ENCODE results near the gene BRCA1.

BRCA1 gene

DNA sequence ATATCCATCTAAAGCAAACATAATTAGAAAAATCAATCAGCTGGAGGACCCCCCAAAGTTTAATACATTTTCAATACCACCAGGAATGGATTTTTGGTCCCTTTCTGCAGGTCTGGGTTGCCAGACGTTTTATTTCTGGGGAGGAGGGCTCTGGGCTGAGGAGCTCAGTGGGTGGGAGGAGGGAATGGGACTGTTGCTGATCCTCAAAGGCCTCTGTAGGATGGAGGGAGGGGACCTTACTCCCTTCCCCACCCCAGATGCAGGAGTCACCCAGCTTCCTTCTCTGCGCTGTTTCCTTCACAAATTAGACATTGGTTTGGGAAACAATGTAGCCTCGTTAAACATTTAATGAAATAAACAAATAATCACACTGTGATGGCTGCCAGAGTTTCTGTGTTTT, 93.5 kb downstream of the BRCA1 start:
- FAIRE-seq (no peak), DNase-seq (ENCODE audit: insufficient read length, low spot score) (no peak)
- no peak for TF ChIP-seq POLR2A (IDR thresholded peaks at IDR 0.05; ENCODE audit: low read depth, low read length)

DNA sequence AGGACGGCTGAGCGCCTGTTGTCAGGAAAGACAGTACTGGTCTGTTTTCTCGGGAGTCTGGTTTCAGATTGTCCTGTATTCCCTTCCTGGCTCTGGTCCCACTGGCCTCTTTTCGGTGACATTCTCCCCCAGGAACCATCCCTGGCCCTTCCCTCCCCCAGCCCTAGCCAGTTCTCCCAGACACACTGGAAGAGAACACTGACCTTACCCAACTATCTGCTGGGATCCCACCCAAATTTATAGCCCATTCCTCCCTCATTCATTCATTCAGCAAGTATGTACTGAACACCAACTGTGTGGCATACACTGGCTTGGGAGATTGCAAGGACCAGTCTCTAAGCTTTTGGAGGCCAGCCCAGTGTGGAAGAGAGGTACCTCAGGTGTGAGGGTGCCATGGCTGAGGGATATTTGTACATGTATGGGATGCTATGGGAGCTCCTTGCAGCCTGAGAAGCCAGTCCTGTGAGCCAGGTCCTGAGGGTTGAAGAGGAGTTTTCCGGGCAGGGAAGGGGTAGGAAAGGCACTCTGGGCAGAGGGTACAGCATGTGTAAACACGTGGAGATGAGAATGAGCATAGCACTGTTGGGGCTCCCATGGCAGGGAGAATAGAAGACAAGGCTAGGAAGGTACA, 94.9 kb downstream of the BRCA1 start:
- FAIRE-seq = no peak
- TF ChIP-seq POLR2A (IDR thresholded peaks at IDR 0.05; ENCODE audit: low read depth, low read length) = no peak
- DNase-seq (ENCODE audit: insufficient read length, low spot score) = no peak

DNA sequence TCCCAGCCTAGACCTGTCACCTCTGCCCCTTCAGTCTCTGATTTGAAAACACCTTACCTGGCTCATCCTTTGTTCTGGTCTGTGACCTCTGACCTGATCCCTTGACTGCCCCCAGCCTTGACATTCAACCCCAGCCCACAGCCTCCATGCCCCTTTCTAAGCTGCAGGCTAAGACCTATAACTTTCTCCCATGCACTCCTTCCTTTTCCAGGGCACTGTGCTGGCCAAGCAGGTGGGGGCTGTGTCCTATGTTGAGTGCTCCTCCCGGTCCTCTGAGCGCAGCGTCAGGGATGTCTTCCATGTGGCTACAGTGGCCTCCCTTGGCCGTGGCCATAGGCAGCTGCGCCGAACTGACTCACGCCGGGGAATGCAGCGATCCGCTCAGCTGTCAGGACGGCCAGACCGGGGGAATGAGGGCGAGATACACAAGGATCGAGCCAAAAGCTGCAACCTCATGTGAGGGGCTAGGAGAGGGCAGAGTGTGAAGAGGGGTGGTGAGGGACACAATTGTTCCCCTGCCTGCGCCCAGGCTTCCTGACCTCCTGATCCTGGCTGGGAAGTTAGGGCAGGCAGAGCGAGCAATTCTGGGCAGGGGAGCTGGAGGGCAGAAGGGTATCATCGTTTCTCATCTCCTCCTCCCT, 96.8 kb downstream of the BRCA1 start:
- TF ChIP-seq POLR2A (IDR thresholded peaks at IDR 0.05; ENCODE audit: low read depth, low read length) = no peak
- DNase-seq (ENCODE audit: insufficient read length, low spot score) = no peak
- no peak for FAIRE-seq

DNA sequence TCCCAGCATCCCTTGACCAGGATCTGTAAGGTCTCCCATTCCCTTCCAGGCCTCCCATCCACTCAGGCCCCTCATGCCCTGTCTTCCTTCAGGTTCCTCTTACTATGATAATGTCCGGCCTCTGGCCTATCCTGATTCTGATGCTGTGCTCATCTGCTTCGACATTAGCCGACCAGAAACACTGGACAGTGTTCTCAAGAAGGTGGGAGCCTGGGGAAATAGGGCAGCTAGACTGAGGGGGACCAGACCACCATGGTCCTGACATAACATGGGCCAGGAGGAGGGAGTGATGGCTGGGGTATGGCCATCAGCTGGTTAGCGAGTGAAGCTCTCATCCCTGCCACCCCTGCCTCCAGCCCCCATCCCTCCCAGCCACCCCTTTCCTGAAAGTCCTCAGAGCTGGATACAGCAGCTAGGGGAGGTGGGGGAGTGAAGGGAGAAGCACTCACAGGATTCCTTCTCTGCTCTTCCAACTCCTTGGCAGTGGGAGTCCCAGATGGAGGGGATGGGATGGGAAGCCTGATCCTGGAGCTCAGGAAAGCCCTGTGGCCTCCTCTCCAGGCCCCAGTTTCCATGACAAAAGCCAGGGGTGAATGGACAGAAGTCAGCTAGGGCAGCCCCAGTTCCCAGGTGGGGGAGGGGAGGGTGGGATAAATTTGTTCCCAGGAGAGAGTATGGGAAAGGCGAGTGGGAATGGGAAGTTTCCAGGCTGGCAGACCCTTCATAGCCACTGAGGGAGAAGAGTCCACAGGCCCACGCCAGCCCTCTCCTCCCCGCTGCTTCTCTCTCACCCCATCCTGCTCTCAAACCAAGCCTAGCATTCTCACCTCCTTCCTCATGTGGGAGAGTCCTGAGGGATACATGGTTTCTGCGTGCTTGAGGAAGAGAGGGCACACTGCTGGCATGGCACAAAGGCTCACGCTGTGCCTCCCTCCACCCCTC, 97.8 kb downstream of the BRCA1 start:
- no peak for FAIRE-seq
- no peak for DNase-seq (ENCODE audit: insufficient read length, low spot score)
- no peak for TF ChIP-seq POLR2A (IDR thresholded peaks at IDR 0.05; ENCODE audit: low read depth, low read length)

DNA sequence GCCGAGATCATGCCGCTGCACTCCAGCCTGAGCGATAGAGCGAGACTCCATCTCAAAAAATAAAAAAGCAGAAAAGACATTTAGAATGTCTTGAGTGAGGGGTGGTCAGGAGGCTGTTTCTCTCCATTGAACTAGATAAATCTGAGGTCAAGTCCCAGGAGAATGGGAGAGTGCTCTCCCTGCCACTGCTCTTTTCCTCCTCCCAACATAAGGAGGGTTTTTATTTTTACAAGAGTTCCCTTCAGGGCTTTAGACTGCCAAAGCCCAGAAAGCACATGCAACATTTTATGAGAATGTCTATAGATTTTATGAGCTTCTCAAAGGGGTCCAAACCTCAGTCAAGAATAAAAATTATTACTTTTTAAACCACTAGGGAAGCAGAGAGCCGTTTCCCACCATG, 98.6 kb downstream of the BRCA1 start:
- no peak for FAIRE-seq
- DNase-seq (ENCODE audit: insufficient read length, low spot score) = no peak
- TF ChIP-seq POLR2A (IDR thresholded peaks at IDR 0.05; ENCODE audit: low read depth, low read length) = no peak

DNA sequence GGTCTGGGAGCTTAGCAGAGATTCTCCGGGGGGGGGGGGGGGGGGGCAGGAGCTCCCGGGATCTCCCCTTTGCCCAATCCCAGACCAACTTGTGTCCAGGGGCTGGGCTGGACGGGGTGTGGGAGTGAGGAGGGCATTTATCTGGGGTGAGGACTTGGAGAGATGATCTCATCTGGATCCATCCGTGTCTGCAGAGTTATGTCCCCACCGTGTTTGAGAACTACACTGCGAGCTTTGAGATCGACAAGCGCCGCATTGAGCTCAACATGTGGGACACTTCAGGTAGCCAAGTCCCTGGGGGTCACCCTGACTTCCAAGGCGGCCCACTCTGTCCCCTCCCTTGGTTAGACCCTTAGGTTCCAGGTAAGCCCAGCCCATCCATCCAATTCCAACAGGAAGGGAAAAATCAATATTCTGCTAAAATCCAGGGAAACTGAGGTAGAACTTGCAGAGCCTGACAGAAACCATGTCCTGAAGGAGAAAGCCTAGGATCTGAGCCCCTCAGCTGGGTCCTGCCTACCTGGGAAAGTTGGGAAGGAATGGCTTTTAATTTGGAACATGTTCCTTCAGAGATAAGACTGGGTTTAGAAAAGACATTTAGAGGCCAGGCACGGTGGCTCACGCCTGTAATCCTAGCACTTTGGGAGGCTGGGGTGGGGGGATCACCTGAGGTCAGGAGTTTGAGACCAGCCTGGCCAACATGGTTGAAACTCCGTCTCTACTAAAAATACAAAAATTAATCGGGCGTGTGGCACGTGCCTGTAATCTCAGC, 99.2 kb downstream of the BRCA1 start:
- no peak for DNase-seq (ENCODE audit: insufficient read length, low spot score)
- no peak for TF ChIP-seq POLR2A (IDR thresholded peaks at IDR 0.05; ENCODE audit: low read depth, low read length)
- FAIRE-seq = no peak

DNA sequence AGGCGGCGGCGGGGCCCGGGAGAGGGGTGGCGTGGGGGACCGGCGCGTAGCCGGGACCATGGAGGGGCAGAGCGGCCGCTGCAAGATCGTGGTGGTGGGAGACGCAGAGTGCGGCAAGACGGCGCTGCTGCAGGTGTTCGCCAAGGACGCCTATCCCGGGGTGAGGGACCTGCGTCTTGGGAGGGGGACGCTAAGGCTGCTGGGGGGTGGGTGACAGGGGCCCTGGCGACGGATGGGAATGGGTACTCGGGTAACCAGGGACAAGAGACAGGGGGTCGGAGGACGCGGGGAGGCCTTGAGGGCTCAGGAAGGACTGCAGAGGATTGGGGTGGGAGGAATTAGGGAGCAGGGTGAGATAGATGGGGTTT, 99.9 kb downstream of the BRCA1 start:
- DNase-seq (ENCODE audit: insufficient read length, low spot score) (no peak), FAIRE-seq (no peak)
- TF ChIP-seq POLR2A (IDR thresholded peaks at IDR 0.05; ENCODE audit: low read depth, low read length) = no peak

DNA sequence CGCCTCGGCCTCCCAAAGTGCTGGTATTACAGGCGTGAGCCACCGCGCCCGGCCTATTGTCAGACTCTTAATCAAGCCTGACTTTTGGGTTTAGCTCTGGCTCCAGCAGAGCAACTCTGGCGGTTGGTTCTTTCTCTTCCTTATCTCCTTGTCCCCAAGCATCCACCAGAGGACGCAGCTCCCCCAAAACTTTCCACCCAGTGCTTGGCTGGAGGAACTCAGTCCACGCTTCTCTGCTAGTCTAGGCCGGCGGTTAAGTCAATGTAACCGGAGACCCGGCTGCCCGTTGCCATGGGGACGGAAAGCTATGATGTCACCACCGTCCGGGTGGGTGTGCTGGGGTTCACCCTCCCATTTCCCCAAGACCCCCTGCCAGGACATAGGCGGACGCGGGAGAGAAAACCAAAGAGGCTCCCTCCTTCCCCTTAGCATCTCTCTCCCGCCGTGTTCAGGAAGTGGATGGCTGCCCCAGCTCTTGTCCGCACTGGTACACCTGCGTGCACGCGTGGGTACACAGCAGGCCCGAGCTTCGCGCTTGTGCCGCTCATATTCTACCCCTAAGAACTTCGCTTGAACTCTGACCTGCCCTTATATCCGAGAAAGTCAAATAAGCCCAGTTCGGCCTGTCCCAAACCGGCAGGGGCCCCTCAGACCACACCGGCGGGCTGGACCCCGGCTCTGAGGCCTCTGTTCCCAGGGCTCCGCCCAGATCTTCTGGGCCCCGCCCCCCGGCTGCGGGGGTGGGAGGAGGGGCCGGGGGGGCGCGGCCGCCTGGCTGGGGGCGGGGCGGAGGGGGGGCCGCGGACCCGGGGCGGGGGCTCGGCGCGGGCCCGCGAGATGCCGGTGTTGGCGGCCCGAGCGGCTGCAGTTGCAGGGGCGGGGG, 100.5 kb downstream of the BRCA1 start, which contains the start of gene RND2:
RND2 (plus strand) TSS at position 825 of the 883 bp plus-strand sequence. CDS start 117 bp downstream, outside the sequence.
- no peak for FAIRE-seq
- peak; percentile 100 for DNase-seq (ENCODE audit: insufficient read length, low spot score)
- no peak for TF ChIP-seq POLR2A (IDR thresholded peaks at IDR 0.05; ENCODE audit: low read depth, low read length)

DNA sequence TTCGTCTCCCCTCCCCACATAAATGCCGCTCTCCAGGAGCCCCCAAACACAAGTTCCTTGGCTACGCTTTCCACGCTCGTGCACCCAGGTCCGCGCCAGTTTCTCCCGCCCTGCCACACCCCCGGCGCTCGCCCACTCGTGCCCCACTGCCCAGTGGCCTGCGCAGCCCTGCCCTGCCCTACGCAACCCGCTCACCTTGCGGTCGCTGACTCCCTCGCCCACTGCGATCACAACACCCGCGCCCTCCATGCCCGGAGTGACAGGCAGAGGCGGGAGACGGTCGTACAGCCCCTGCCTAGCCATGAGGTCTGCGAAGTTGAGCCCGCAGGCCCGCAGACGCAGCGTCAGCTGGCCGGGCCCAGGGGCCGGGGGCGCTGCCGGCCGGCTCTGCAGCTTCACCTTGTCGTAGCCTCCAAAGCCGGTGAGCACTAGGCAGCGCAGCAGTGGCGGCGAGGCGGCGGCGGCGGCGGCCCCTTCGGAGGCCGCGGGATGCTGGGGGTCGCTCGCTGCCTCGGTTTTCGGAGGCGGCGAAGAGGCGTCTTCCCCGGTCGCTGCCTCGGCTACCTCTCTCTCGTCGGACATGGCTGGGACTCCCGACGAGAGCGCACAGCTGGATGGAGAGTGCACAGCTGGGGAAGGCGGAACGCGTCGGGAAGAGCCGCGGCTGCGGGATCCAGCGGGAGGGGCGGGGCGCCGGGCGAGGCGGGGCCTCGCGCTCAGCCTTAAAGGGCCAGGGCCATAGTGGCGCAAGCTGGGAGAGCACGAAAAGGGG, 103.2 kb downstream of the BRCA1 start, which contains the start of gene VAT1:
VAT1 (minus strand) TSS at position 645 of the 772 bp plus-strand sequence; CDS start at position 582, 63 bp downstream.
- DNase-seq (ENCODE audit: insufficient read length, low spot score) = peak; percentile 85
- FAIRE-seq = no peak
- TF ChIP-seq POLR2A (IDR thresholded peaks at IDR 0.05; ENCODE audit: low read depth, low read length) = peak; percentile 52

DNA sequence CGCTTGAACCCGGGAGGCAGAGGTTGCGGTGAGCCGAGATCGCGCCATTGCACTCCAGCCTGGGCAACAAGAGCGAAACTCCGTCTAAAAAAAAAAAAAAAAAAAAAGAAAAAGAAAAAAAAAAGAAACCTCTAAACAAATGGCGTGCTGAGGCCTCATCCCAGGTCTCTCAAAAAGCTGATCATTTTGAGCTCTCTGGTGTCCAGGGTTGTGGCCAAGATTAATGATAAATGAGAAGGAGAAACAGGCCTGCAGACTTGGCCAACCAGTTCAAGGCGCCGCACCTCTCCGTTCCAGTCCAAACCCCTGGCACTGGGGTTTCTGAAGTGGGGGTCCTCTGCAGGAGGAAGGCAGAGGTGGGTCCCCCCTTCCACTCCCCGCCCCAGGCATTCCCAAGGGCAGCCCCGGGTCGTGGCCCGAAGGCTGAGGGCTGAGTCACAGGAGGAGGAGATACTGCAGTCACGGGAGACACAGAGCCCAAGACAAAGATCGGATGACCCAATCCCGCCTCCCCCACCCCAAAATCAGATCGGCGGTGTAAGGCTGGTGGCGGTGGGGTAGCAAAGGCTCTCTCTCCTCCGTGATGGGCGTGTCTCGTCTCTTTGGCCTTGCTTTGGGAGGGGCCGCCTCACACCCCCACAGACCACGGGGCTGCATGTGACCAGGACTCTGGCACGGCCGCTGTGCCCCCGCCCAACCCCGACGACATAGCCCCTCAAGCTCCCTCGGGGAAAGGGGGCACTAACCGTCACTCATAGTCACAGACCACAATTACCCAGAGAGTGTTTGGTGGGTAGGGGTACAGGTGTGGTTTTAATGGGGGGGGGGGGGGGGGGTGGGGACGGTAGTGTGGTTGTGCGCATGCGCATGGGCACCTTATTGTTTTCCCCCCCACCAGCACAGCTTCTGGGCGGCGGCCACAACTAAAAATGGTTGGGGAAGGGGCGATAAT, 104.1 kb downstream of the BRCA1 start:
- TF ChIP-seq POLR2A (IDR thresholded peaks at IDR 0.05; ENCODE audit: low read depth, low read length) = no peak
- DNase-seq (ENCODE audit: insufficient read length, low spot score) (peak; percentile 89), FAIRE-seq (no peak)

DNA sequence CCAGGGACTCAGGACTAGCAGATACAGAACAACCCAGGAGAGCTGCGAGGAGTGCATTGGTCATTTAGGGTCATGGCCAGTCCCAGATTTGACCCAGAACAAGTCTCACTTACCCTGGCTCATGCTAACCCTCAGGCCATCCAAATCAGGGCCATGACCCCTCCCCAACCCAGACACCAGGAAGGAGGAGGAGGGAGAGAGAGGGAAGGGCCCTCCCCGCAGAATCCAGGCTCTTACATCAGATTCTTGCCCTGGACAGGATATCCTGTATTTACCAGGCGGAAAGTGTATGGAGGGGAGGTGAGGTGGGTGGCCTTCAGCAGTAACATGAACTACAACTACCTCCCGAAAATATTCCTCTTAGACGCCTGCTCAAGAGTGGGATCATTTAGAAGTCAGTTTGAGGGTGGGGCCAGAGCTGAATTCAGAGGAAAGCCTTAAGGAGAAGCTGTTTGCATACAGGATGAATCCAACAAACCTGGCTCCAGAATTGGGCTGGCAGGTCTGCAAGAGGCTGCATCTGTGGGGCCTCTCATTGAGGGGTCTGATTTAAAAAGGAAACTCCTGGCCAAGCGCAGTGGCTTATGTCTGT, 105.0 kb downstream of the BRCA1 start:
- DNase-seq (ENCODE audit: insufficient read length, low spot score) (no peak), FAIRE-seq (no peak)
- TF ChIP-seq POLR2A (IDR thresholded peaks at IDR 0.05; ENCODE audit: low read depth, low read length) = no peak
